SK-N-SH (cell line): Measurements from ENCODE around the gene CAGE1. TPM values are rescaled to one million over a fixed set of nuclear protein-coding genes. Genes with fewer than 3 reads are reported as not detected.

ENCODE experiments used
- CTCF ChIA-PET: fragments of 300-600, 350-600 bp; formaldehyde crosslinking; extraction: SDS; loops from one replicate; lab custom pipeline; 2021; lab: Yijun Ruan, JAX
- POLR2A ChIA-PET: fragments of 350-600 bp; sonication (Branson Sonifier 250); formaldehyde crosslinking; extraction: SDS; loops from one replicate; lab custom pipeline; 2020; ENCODE audit warnings: antibody characterized with exemption, inconsistent platforms; lab: Yijun Ruan, JAX
- DNase-seq: peaks from one replicate; pipeline ENCODE4 v3.0.0; 2012
- H2AFZ ChIP-seq: fragments of 200-600 bp; sonication (generic); 2 replicates; pipeline ENCODE4 v1.8.1; 2016; ENCODE audit warnings: antibody characterized with exemption, mild to moderate bottlenecking, low read depth
- H3F3A ChIP-seq: fragments of 200-600 bp; sonication (generic); replicated peaks from 2 replicates; pipeline ENCODE3; 2016; ENCODE audit warnings: antibody characterized with exemption, mild to moderate bottlenecking; ENCODE audit not compliant: insufficient read depth
- H3K27ac ChIP-seq, 2 experiments: fragments of 200-500 bp in 1 of 2; fragments of 200-600 bp in 1 of 2; sonication (Bioruptor generic) in 1 of 2; sonication (generic), shearing (Covaris generic) in 1 of 2; 2 replicates each; pipeline versions ENCODE4 v1.5.1 to v1.6.1; 2014 to 2016; ENCODE audit warnings: low read depth in 2 of 2, inconsistent platforms in 1 of 2, low read length in 1 of 2, mild to moderate bottlenecking in 1 of 2, mixed read lengths in 1 of 2
- H3K27me3 ChIP-seq: fragments of 200-600 bp; sonication (generic), shearing (Covaris generic); 2 replicates; pipeline ENCODE4 v1.6.1; 2016; ENCODE audit warnings: mixed run types; ENCODE audit not compliant: insufficient read depth
- H3K36me3 ChIP-seq, 2 experiments: fragments of 200-500 bp in 1 of 2; fragments of 200-600 bp in 1 of 2; sonication (Bioruptor generic) in 1 of 2; sonication (generic) in 1 of 2; replicated peaks in 1 of 2; 2 replicates each; pipeline versions ENCODE3 to v1.5.1; 2014 to 2016; ENCODE audit warnings: low read length in 1 of 2, mild to moderate bottlenecking in 1 of 2; ENCODE audit not compliant: insufficient read depth in 2 of 2, control insufficient read depth in 1 of 2
- H3K4me1 ChIP-seq, 2 experiments: fragments of 200-500 bp in 1 of 2; fragments of 200-600 bp in 1 of 2; sonication (Bioruptor generic) in 1 of 2; sonication (generic), shearing (Covaris generic) in 1 of 2; 2 replicates each; pipeline versions ENCODE4 v1.5.1 to v1.6.1; 2014 to 2016; ENCODE audit warnings: low read depth in 1 of 2, low read length in 1 of 2, mixed run types in 1 of 2; ENCODE audit not compliant: insufficient read depth in 2 of 2, control insufficient read depth in 1 of 2
- H3K4me2 ChIP-seq: fragments of 200-600 bp; sonication (generic), shearing (Covaris generic); 2 replicates; pipeline ENCODE4 v1.6.1; 2017; ENCODE audit warnings: mixed run types
- H3K4me3 ChIP-seq, 2 experiments: fragments of 200-500 bp in 1 of 2; fragments of 200-600 bp in 1 of 2; sonication (Bioruptor generic) in 1 of 2; sonication (generic), shearing (Covaris generic) in 1 of 2; 2 replicates each; pipeline versions ENCODE4 v1.5.1 to v1.8.1; 2014 to 2016; ENCODE audit warnings: low read depth in 2 of 2, inconsistent platforms in 1 of 2, low read length in 1 of 2, mild to moderate bottlenecking in 1 of 2, mixed read lengths in 1 of 2, moderate library complexity in 1 of 2
- H3K79me2 ChIP-seq: fragments of 200-600 bp; sonication (generic); 2 replicates; pipeline ENCODE4 v1.8.1; 2017; ENCODE audit warnings: mild to moderate bottlenecking; ENCODE audit not compliant: insufficient read depth
- H3K9ac ChIP-seq: fragments of 200-600 bp; sonication (generic); 2 replicates; pipeline ENCODE4 v1.6.1; 2017; ENCODE audit warnings: mixed run types
- H3K9me2 ChIP-seq: fragments of 200-600 bp; sonication (generic); 2 replicates; pipeline ENCODE4 v1.6.1; 2017; ENCODE audit warnings: mixed run types
- H3K9me3 ChIP-seq: fragments of 200-600 bp; sonication (generic); 2 replicates; pipeline ENCODE4 v1.6.1; 2017; ENCODE audit warnings: mixed run types, mild to moderate bottlenecking, moderate library complexity
- H4K20me1 ChIP-seq: fragments of 200-600 bp; sonication (generic); 2 replicates; pipeline ENCODE4 v1.6.1; 2017; ENCODE audit warnings: mild to moderate bottlenecking, mixed run types; ENCODE audit not compliant: insufficient read depth
- CTCF ChIP-seq: fragments of 200-600 bp; sonication (generic); IDR thresholded peaks from 2 replicates; pipeline ENCODE4 v1.6.1; 2017; ENCODE audit warnings: antibody characterized with exemption, mild to moderate bottlenecking, moderate library complexity
- EZH2phosphoT487 ChIP-seq: fragments of 200-600 bp; sonication (generic); IDR thresholded peaks from 2 replicates; pipeline ENCODE4 v1.6.1; 2017; ENCODE audit warnings: low read depth, mixed run types, mild to moderate bottlenecking, antibody characterized with exemption, moderate library complexity, borderline replicate concordance
- GABPA ChIP-seq: IDR thresholded peaks from 2 replicates; pipeline ENCODE4 v1.4.0; 2012; ENCODE audit warnings: low read depth, mild to moderate bottlenecking
- IRF3 ChIP-seq: fragments of 150-350 bp; IDR thresholded peaks from 2 replicates; pipeline ENCODE4 v1.6.1; 2016; ENCODE audit warnings: mild to moderate bottlenecking, low read depth, low read length
- MAX ChIP-seq: IDR thresholded peaks from 2 replicates; pipeline ENCODE4 v1.4.0; 2012; ENCODE audit warnings: low read depth
- MEF2A ChIP-seq: IDR thresholded peaks from 2 replicates; pipeline ENCODE4 v1.4.0; 2012; ENCODE audit warnings: low read depth, borderline replicate concordance
- MXI1 ChIP-seq: IDR thresholded peaks from 2 replicates; pipeline ENCODE4 v1.6.1; 2012; ENCODE audit warnings: mild to moderate bottlenecking, low read depth, low read length, improper control_type of control experiment
- NFIC ChIP-seq: IDR thresholded peaks from 2 replicates; pipeline ENCODE4 v1.4.0; 2012; ENCODE audit warnings: borderline replicate concordance
- NRF1 ChIP-seq: IDR thresholded peaks from 2 replicates; pipeline ENCODE4 v1.6.1; 2012; ENCODE audit warnings: low read depth, mild to moderate bottlenecking, low read length
- POLR2AphosphoS5 ChIP-seq: IDR thresholded peaks from 2 replicates; pipeline ENCODE4 v1.6.1; 2012; ENCODE audit warnings: low read depth, low read length
- RAD21 ChIP-seq: IDR thresholded peaks from 2 replicates; pipeline ENCODE4 v1.6.1; 2012; ENCODE audit warnings: mild to moderate bottlenecking, low read length
- RCOR1 ChIP-seq: fragments of 150-350 bp; IDR thresholded peaks from 2 replicates; pipeline ENCODE4 v1.6.1; 2017; ENCODE audit warnings: antibody characterized with exemption, low read length
- REST ChIP-seq: IDR thresholded peaks from 2 replicates; pipeline ENCODE4 v1.6.1; 2012; ENCODE audit warnings: mild to moderate bottlenecking, low read depth, low read length, moderate library complexity
- TAF1 ChIP-seq: IDR thresholded peaks from 2 replicates; pipeline ENCODE4 v1.6.1; 2012; ENCODE audit warnings: low read depth, mild to moderate bottlenecking, low read length, moderate library complexity, borderline replicate concordance
- TCF12 ChIP-seq: IDR thresholded peaks from 2 replicates; pipeline ENCODE4 v1.4.0; 2012
- YY1 ChIP-seq: IDR thresholded peaks from 2 replicates; pipeline ENCODE4 v1.4.0; 2012; ENCODE audit warnings: low read depth, mild to moderate bottlenecking
- WGBS: methylation state at CpG from one replicate; pipeline ENCODE4 v1.1.6; 2017; ENCODE audit warnings: low lambda C conversion rate; 5-methylcytosine and 5-hydroxymethylcytosine counted together
- polyA plus RNA-seq, 3 experiments: library from polyadenylated mRNA; depleted of rRNA; stranded (reverse); fragments of >200 nt; gene quantifications; 2 replicates each; pipeline ENCODE4 v1.2.3, GENCODE V29; 2012

Gene CAGE1
- polyA plus RNA-seq, 1 of the 3 experiments (the other 2 are of a cell fraction), result not detected

GRCh38 chr6:7296602-7297001 lies 92.9 kb downstream of the CAGE1 start:
- Histone ChIP-seq H3K4me2 (no peak overlapping the region), H3K4me1 (peaks cover 0 to 3% of the 10 kb centered on the region in 2 experiments; a peak in 1 of 4 replicates), H3K9ac (no peak overlapping the region), H3K27me3 (no peaks in the 10 kb centered on the region), H3F3A (peaks cover 16% of the 10 kb centered on the region), H4K20me1 (peaks cover 5% of the 10 kb centered on the region; the same call in 1 of the 2 replicates), H3K79me2 (peaks cover 9% of the 10 kb centered on the region), H3K9me2 (no peaks in the 10 kb centered on the region), H3K36me3 (peaks cover 81 to 91% of the 10 kb centered on the region in 2 experiments), H2AFZ (no peak overlapping the region), H3K4me3 (no peak overlapping the region), H3K27ac (no peak overlapping the region), H3K9me3 (no peaks in the 10 kb centered on the region)
- WGBS, result 98% methylated on average over 2 of the region's 2 CpGs
- no peak for DNase-seq
- no peak for TF ChIP-seq CTCF
- no peak for TF ChIP-seq TCF12
- no peak for TF ChIP-seq RCOR1
- no peak for TF ChIP-seq NRF1
- TF ChIP-seq MXI1, result no peak
- no peak for TF ChIP-seq IRF3
- no peak for TF ChIP-seq RAD21
- TF ChIP-seq GABPA, result no peak
- no peak for TF ChIP-seq YY1
- no peak for TF ChIP-seq REST
- no peak for TF ChIP-seq TAF1
- TF ChIP-seq MAX, result no peak
- no peak for TF ChIP-seq NFIC
- TF ChIP-seq POLR2AphosphoS5, result no peak
- no peak for TF ChIP-seq MEF2A
- TF ChIP-seq EZH2phosphoT487, result no peak
- POLR2A ChIA-PET, result no interaction called here
- CTCF ChIA-PET, result interaction anchor here (1.5 kb wide), 1 partner anchor 21 kb away, joined by 5 read pairs; no protein-coding TSS in a partner anchor
